GM18858 (cell line): ENCODE measurements around the gene SPOCK1.
"Not testable (repeated sequence)": the region's sequence is repeated elsewhere in the genome, so short reads cannot be mapped to it uniquely, and the experiment has no call there.

Source experiments
- ATAC-seq: cut with Tn5 transposase; IDR thresholded peaks from one replicate; pipeline ENCODE4 v1.9.1; 2021; ENCODE audit not compliant: unreplicated experiment

SPOCK1 gene

GRCh38 chr5:136985785-136986475 is 513.2 kb downstream of the SPOCK1 start:
- no peak for ATAC-seq

GRCh38 chr5:136984772-136985446 is 514.2 kb downstream of the SPOCK1 start:
- ATAC-seq: no peak

GRCh38 chr5:136981936-136982335 is 517.2 kb downstream of the SPOCK1 start:
- no peak for ATAC-seq

GRCh38 chr5:136979131-136979530 is 520.0 kb downstream of the SPOCK1 start:
- ATAC-seq: no peak

GRCh38 chr5:136963504-136963903 is 535.6 kb downstream of the SPOCK1 start:
- no peak for ATAC-seq

- no peak for ATAC-seq
Observed at GRCh38 chr5:136957428-136957827, 541.7 kb downstream of the SPOCK1 start.

GRCh38 chr5:136954142-136954541 is 545.0 kb downstream of the SPOCK1 start:
- not testable (repeated sequence) for ATAC-seq

- not testable (repeated sequence) for ATAC-seq
Observed at GRCh38 chr5:136953346-136954069, 545.6 kb downstream of the SPOCK1 start.

GRCh38 chr5:136927571-136927970 is 571.6 kb downstream of the SPOCK1 start:
- no peak for ATAC-seq

GRCh38 chr5:136926073-136926472 is 573.1 kb downstream of the SPOCK1 start:
- ATAC-seq: no peak
